ENCODE results near the gene CSTPP1.

Gene CSTPP1

DNA sequence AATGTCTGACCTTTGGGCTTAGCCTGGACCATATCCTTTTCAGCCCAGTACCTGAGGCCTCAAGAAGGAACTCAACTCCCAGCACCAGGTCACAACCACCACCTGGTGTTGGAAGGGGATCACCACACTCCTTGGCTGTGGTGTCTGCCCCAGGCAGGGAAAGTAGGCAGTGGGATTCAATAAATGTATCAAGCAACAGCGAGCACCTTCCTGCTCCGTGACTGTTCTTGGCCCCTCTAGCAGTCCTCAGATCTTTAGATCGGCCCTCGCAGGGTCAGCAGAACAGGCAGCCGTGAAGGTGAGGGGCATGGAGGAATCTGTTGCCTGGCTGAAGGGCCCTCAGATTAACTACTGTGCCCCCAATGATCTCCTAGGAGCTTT, 224.2 kb downstream of the CSTPP1 start:
- ATAC-seq (ENCODE audit: insufficient read depth, low read depth) (peak; percentile 3; the same call in 1 of the 3 replicates), DNase-seq (no peak)
- no peak for TF ChIP-seq CTCF (IDR thresholded peaks at IDR 0.05; ENCODE audit: borderline replicate concordance, extremely low read depth, low read length, poor library complexity, severe bottlenecking)
- no peak for TF ChIP-seq EZH2 (IDR thresholded peaks at IDR 0.05; ENCODE audit: borderline replicate concordance, low read depth, low read length, severe bottlenecking)
- no peak overlapping the region for H3K4me3 ChIP-seq (ENCODE audit: low read depth in 1 of 2, low read length in 2 of 2)
- peaks cover 78% of the 10 kb centered on the region for H3K36me3 ChIP-seq (ENCODE audit: insufficient read depth, low read length)
- no peak overlapping the region for H3K4me2 ChIP-seq (ENCODE audit: insufficient read depth, low read length)
- H3K9me3 ChIP-seq (ENCODE audit: insufficient read depth, low read length, severe bottlenecking), result no peaks in the 10 kb centered on the region
- peaks cover 22% of the 10 kb centered on the region for H4K20me1 ChIP-seq (ENCODE audit: insufficient read depth, low read length)
- no peaks in the 10 kb centered on the region for H3K27me3 ChIP-seq (ENCODE audit: insufficient read depth, low read length, poor library complexity)
- peaks cover 10% of the 10 kb centered on the region for H3K4me1 ChIP-seq (ENCODE audit: insufficient read depth, low read length)
- no peak overlapping the region for H2AFZ ChIP-seq (ENCODE audit: low read depth, low read length)
- H3K27ac ChIP-seq (ENCODE audit: low read length), result no peak overlapping the region
- H3K9ac ChIP-seq (ENCODE audit: low read depth, low read length), result no peak overlapping the region
- no peaks in the 10 kb centered on the region for H3K79me2 ChIP-seq (ENCODE audit: insufficient read depth, low read length)

- H3K4me2 ChIP-seq (ENCODE audit: insufficient read depth, low read length), result no peak overlapping the region
- ATAC-seq (ENCODE audit: insufficient read depth, low read depth) (peak; percentile 78), DNase-seq (peak; percentile 66)
- no peak overlapping the region for H2AFZ ChIP-seq (ENCODE audit: low read depth, low read length)
- no peaks in the 10 kb centered on the region for H3K9me3 ChIP-seq (ENCODE audit: insufficient read depth, low read length, severe bottlenecking)
- H3K4me3 ChIP-seq (ENCODE audit: low read depth in 1 of 2, low read length in 2 of 2), result no peak overlapping the region
- peaks cover 81% of the 10 kb centered on the region for H3K36me3 ChIP-seq (ENCODE audit: insufficient read depth, low read length)
- no peak overlapping the region for H3K9ac ChIP-seq (ENCODE audit: low read depth, low read length)
- peaks cover 5% of the 10 kb centered on the region for H3K4me1 ChIP-seq (ENCODE audit: insufficient read depth, low read length)
- H3K79me2 ChIP-seq (ENCODE audit: insufficient read depth, low read length), result no peaks in the 10 kb centered on the region
- peaks cover 22% of the 10 kb centered on the region for H4K20me1 ChIP-seq (ENCODE audit: insufficient read depth, low read length)
- TF ChIP-seq CTCF (IDR thresholded peaks at IDR 0.05; ENCODE audit: borderline replicate concordance, extremely low read depth, low read length, poor library complexity, severe bottlenecking) (peak; percentile 80), EZH2 (IDR thresholded peaks at IDR 0.05; ENCODE audit: borderline replicate concordance, low read depth, low read length, severe bottlenecking) (no peak)
- no peak overlapping the region for H3K27ac ChIP-seq (ENCODE audit: low read length)
- H3K27me3 ChIP-seq (ENCODE audit: insufficient read depth, low read length, poor library complexity), result no peaks in the 10 kb centered on the region
Measured at GRCh38 chr11:47161134-47161854, 224.7 kb downstream of the CSTPP1 start.

DNA sequence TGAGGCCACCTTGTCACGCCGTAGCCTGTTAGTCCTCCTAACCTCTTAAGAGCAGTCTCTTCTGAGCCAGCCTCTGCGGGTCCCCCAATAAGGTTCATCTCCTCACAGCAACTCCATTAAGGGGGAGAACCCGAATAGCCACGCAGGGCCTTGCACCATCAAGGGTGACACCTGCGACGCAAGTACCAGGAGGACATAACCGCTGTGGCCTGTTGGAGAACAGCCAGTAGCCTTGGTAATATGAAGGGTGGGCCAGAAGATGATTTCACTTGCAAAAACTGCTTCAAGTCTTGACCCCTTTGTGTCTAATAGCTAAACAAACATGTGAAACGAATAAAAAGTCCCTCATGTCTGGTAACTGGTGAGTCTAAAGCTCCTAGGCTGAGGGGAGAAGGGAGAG, 225.3 kb downstream of the CSTPP1 start:
- H4K20me1 ChIP-seq (ENCODE audit: insufficient read depth, low read length), result peaks cover 28% of the 10 kb centered on the region
- H3K79me2 ChIP-seq (ENCODE audit: insufficient read depth, low read length), result no peaks in the 10 kb centered on the region; the same call in 1 of the 2 replicates
- TF ChIP-seq CTCF (IDR thresholded peaks at IDR 0.05; ENCODE audit: borderline replicate concordance, extremely low read depth, low read length, poor library complexity, severe bottlenecking) (no peak), EZH2 (IDR thresholded peaks at IDR 0.05; ENCODE audit: borderline replicate concordance, low read depth, low read length, severe bottlenecking) (no peak)
- no peak overlapping the region for H3K4me2 ChIP-seq (ENCODE audit: insufficient read depth, low read length)
- peaks cover 81% of the 10 kb centered on the region for H3K36me3 ChIP-seq (ENCODE audit: insufficient read depth, low read length)
- ATAC-seq (ENCODE audit: insufficient read depth, low read depth) (peak; percentile 8; the same call in 1 of the 3 replicates), DNase-seq (no peak)
- H3K27me3 ChIP-seq (ENCODE audit: insufficient read depth, low read length, poor library complexity), result no peaks in the 10 kb centered on the region
- no peaks in the 10 kb centered on the region for H3K4me1 ChIP-seq (ENCODE audit: insufficient read depth, low read length)
- no peak overlapping the region for H2AFZ ChIP-seq (ENCODE audit: low read depth, low read length)
- H3K4me3 ChIP-seq (ENCODE audit: low read depth in 1 of 2, low read length in 2 of 2), result no peak overlapping the region
- no peak overlapping the region for H3K27ac ChIP-seq (ENCODE audit: low read length)
- no peak overlapping the region for H3K9ac ChIP-seq (ENCODE audit: low read depth, low read length)
- no peaks in the 10 kb centered on the region for H3K9me3 ChIP-seq (ENCODE audit: insufficient read depth, low read length, severe bottlenecking)

Data from DND-41 (cell line).